Middle frontal gyrus (tissue), 1 donor: ENCODE measurements around the gene NEO1.

Source experiments
- DNase-seq: peaks from one replicate; pipeline ENCODE4 v3.0.0-alpha.2; 2015; ENCODE audit warnings: low spot score; ENCODE audit errors: extremely low spot score

NEO1 gene

GRCh38 chr15:73328149-73328820 is 276.0 kb downstream of the NEO1 start:
- no peak for DNase-seq

- DNase-seq = no peak
These were observed 276.7 kb downstream of the NEO1 start for GRCh38 chr15:73328981-73329380.

- no peak for DNase-seq
These were observed 277.4 kb downstream of the NEO1 start for GRCh38 chr15:73329501-73330200.

- DNase-seq = no peak
These were observed 278.2 kb downstream of the NEO1 start for GRCh38 chr15:73330206-73331051.

- DNase-seq = no peak
These were observed 279.2 kb downstream of the NEO1 start for GRCh38 chr15:73331501-73331900.

- DNase-seq = no peak
These were observed 280.0 kb downstream of the NEO1 start for GRCh38 chr15:73331991-73332925.

GRCh38 chr15:73333001-73333400 is 280.7 kb downstream of the NEO1 start:
- no peak for DNase-seq

GRCh38 chr15:73334086-73334485 is 281.8 kb downstream of the NEO1 start:
- no peak for DNase-seq

GRCh38 chr15:73335026-73335425 is 282.8 kb downstream of the NEO1 start:
- DNase-seq = no peak

- no peak for DNase-seq
These were observed 283.2 kb downstream of the NEO1 start for GRCh38 chr15:73335471-73335870.

GRCh38 chr15:73336756-73337155 is 284.5 kb downstream of the NEO1 start:
- no peak for DNase-seq

GRCh38 chr15:73337187-73337586 is 284.9 kb downstream of the NEO1 start:
- no peak for DNase-seq

- no peak for DNase-seq
These were observed 285.8 kb downstream of the NEO1 start for GRCh38 chr15:73338058-73338457.

- no peak for DNase-seq
These were observed 286.5 kb downstream of the NEO1 start for GRCh38 chr15:73338606-73339374.

- DNase-seq = no peak
These were observed 288.4 kb downstream of the NEO1 start for GRCh38 chr15:73340502-73341192.

GRCh38 chr15:73341886-73342600 is 289.8 kb downstream of the NEO1 start:
- DNase-seq = no peak

GRCh38 chr15:73344056-73344455 is 291.8 kb downstream of the NEO1 start:
- DNase-seq = no peak

GRCh38 chr15:73345658-73346057 is 293.4 kb downstream of the NEO1 start:
- no peak for DNase-seq

GRCh38 chr15:73346735-73347312 is 294.6 kb downstream of the NEO1 start:
- DNase-seq = no peak
